PC-9 (cell line): ENCODE results near the gene MAP4K5.

Source experiments
- CTCF ChIP-seq: fragments of 200-600 bp; sonication (generic); conservative IDR thresholded peaks from 2 replicates; pipeline ENCODE4 v1.6.1; 2017; ENCODE audit warnings: mixed run types, antibody characterized with exemption, mild to moderate bottlenecking, moderate library complexity
- EZH2 ChIP-seq: fragments of 200-600 bp; sonication (generic); IDR thresholded peaks from 2 replicates; pipeline ENCODE4 v1.8.0; 2017; ENCODE audit warnings: antibody characterized with exemption, low read depth

- no peak for TF ChIP-seq CTCF
- TF ChIP-seq EZH2, result no peak
Observed at GRCh38 chr14:50371546-50371945, 160.8 kb downstream of the MAP4K5 start.
